Right ventricle myocardium superior (tissue), 1 donor: ENCODE measurements around the gene NKX2-8. TPM values are rescaled to one million over a fixed set of nuclear protein-coding genes. Genes with fewer than 3 reads are reported as not detected.

Experiments
- ATAC-seq: fragments of 200-7000 bp; cut with Tn5 transposase; one replicate; pipeline ENCODE4 v1.9.1; 2020; ENCODE audit warnings: mild to moderate bottlenecking; ENCODE audit not compliant: poor library complexity
- DNase-seq: peaks from one replicate; pipeline ENCODE4 v3.0.0-alpha.2; 2020
- intact Hi-C: fragments of 100-400 bp; cut with DNase I; formaldehyde crosslinking; loops from one replicate; pipeline ENCODE4 v1.11.2; 2022
- long read RNA-seq: library from polyadenylated mRNA; unstranded; transcript quantifications from one replicate; pipeline ENCODE4 v2.0.0, GENCODE V29; 2021
- total RNA-seq: library from RNA; stranded (reverse); fragmentation: NEBNext Ultra II Directional; extraction: Animal tissue kit (Norgen Biotek cat#: 25700); gene quantifications from one replicate; pipeline ENCODE4 v1.2.1, GENCODE V29; 2021
- donor health status: DM: no; HTN: yes; CAD: no; lungs with severe emphysema.

The NKX2-8 gene
- total RNA-seq, result not detected
- long read RNA-seq, result 0 reads

DNA sequence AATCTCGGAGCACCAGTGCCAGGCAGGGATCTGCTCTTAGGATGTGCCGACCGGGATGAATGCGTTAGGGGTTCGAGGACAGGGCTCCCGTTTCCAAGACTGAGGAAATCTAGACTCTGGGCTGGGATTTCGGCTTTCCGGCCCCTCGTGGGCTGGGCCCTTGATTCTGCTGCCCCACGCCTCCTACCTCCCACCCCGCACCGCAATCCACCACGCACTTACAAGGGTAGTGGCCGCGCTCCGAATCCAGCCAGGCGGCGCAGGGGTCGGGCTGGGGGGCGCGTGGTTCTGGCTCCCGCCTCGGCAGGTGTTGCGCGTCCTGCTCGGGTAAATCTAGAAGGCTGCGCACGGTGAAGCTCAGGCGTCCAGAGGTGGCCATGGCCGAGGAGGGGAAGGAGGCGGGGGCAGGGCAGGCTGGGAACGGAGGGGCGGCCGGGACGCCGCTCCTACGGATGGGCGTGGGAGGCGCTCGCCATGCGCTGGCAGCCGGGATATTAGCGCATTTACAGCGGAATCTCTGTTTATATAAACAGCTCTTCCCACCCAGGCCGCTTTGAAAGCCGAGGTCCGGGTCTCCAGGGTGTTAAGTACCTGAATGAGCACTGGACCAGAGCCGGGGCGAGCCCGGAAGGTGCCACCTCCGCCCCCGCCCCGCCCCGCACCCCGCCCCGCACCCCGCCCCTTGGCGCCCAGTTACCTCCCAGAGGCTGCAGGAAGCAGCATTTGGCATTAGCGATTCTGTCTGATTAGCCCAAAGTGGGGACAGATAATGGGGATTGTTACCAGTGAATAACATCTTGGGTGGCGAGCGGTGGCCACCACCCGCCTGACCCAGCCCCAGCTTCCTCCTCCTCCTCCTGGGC, at the start of gene NKX2-8:
Gene NKX2-8 (minus strand): TSS at position 604 of the 863 bp plus-strand sequence. CDS start 225 bp downstream, at position 379.
- DNase-seq (peak; percentile 34), ATAC-seq (no peak)

DNA sequence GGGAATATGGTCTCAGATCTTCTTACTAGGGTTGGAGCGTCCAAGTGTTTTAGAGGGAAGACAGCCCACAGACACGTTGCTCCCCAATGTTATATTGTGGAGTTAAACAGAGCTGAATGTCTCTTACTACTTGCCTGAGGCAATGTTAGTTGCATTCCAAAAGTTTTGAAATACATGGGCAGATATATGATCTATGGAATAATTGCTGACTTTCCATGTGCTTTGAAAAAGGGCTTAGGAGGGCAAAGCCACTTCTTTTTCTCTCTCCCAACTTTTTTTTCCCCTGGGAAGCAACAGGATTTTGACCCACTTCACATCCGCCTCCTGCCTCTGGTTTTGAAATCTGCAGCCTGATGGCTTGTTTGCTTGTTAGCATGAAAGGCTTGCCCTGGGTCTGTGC, 45.6 kb upstream of the NKX2-8 start:
- intact Hi-C loops, result no loop called here
- ATAC-seq (no peak), DNase-seq (no peak)

More for the DNA sequence above, at the start of gene NKX2-8:
- intact Hi-C loops, result no loop called here

DNA sequence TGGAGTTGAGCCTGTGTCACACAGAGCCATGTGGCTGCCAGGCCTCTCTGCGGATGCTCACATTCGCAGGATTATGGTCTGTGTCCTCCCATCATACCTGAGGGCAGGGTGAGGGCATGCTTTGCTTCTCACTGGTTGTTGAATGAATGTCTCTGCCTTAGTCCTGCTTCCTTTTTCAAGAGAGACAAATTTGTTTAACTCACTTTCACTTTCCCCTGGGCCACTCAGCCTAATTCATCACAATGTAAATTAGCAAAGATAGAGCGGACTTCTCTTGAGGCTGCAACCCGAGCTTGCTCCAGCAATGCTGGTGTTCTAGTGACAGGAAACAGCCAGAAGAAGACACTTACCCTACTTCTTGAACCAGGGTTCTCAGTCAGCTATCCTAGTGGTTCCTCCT, 43.7 kb upstream of the NKX2-8 start:
- ATAC-seq, result no peak
- DNase-seq, result no peak
- intact Hi-C loops, result no loop called here

DNA sequence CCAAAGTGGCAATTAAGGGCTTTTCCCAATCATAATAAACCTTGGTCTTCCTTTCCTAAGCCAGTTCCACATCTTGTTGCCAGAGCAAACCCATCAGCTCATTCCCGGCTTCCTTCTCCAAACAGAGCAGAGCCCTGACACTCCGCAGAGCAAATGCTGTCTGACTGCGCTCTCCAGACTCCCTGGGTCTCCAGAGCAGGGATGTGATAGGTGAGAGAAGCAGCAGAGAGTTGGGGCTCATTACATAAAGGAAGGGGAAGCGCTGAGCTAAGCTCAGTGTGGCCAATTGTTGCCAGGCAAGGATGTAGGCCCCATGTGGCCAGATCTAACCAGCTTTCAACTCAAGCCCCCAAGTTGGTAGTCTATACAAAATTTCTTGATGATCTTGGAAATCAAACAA, 43.0 kb upstream of the NKX2-8 start:
- DNase-seq (no peak), ATAC-seq (no peak)
- intact Hi-C loops, result no loop called here

DNA sequence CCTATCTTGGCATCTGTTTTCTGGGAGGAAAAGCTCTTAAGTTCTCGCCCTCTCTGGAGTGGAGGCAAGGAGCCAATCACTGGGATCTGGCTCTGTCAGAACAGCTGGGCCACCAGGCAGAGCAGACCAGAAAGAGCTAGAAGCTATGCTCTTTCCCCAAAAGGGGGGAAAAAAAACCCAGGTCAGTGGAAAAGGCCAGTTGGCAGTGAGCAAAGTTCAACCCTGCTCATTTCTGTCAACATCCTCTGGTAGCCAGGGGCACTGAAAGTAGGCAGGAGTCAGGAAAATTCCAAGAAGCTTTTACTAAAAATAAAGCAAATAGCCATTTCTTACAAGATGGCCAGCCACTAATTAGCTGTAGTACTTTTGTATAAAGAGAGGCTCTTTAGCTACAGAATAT, 42.6 kb upstream of the NKX2-8 start:
- no peak for ATAC-seq
- DNase-seq, result no peak
- intact Hi-C loops, result no loop called here

DNA sequence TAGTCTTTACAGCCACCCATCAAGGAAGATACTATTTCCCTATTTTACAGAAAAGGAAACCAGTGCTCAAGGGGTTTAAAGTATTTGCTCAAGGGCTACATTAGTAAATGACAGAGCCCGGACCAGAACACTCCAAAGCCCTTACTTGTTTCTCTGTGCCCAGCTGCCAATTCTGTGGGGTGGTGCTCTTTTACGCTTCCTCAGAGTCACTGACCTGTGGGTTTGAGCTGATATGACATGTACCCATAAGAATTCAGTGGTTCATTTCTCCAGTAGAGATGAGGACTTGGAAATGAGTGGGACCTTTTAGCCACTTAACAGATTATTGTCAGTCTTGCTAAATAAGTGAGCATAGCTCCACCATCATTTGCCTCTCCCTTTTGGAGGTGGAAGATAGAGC, 37.4 kb upstream of the NKX2-8 start:
- intact Hi-C loops, result no loop called here
- ATAC-seq (no peak), DNase-seq (no peak)

DNA sequence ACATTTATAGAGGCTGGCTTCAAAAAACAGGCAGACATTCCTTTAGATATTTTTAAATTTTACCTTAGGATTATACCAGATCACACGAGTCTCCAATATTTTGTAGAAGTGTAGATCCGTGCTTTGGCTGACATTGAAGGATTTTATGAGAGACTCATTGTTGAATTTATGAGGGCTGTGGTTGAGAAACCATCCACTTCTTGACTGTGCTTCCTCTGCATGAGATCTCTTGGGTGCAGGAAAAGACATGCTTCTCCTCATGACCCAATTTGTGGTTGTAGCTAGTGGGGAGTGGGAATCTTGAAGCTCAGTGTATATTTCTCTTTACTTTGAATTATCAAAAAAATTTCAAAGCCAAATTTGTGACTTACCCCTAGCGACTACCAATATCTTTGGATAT, 36.7 kb upstream of the NKX2-8 start:
- ATAC-seq, result no peak
- intact Hi-C loops, result no loop called here

DNA sequence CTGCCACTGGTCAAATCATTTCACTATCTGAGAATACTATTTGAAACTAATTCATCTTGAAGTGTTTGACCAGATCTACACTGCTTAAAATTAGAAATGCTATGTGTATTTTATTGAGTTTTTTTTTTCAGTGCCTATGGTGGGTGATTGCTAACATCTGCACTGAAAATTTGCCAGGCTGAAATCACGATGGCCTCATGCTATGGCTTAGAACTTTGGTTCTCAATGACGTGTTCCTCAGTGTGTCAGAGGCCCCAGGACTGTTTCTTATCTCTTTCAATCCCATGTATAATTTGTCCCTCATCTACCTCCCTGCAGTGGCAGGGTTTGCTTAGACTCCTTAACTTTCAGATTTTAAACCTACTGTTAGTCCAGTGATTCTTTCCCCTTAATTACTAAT, 36.2 kb upstream of the NKX2-8 start:
- intact Hi-C loops, result no loop called here
- DNase-seq, result no peak
- ATAC-seq, result no peak

More for the DNA sequence above, 36.7 kb upstream of the NKX2-8 start:
- no peak for DNase-seq

DNA sequence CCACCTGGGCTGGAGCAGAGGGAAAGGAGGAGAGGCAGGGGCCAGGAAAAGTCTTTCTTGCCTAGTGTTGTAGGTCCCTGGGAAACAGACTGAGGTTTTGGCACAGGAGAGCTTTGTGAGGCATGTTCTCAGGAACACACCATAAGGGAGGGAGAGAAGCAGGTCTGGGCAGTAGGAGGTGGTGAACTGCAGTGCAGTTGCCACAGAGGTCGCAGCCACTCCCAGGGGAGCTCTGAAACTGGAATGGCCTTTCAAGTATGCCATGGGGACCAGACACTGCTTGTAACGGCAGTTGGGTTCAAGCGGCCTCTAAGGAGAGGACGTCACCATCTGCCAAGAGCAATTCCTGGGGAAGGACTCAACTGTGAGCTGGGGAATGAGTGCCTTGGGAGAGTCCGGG, 35.4 kb upstream of the NKX2-8 start:
- no peak for ATAC-seq
- DNase-seq, result no peak
- intact Hi-C loops, result no loop called here

DNA sequence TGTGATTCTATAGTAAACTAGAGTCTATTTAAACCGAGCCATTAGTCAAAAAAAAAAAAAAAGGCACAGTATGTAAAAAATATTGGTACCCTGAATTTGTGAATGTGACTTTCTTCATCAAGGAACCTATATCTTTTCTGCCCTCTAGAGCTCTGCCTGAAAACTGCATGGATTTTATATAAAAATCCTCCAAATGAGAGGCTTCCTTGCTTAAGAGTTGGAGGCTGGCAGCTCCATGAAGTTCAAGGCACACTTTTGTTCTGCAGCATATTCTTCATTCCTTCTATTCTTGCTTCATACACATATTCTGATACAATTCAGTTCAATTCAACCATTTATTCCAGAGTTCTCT, 23.1 kb upstream of the NKX2-8 start:
- intact Hi-C loops, result no loop called here
- ATAC-seq, result no peak
- DNase-seq, result no peak

DNA sequence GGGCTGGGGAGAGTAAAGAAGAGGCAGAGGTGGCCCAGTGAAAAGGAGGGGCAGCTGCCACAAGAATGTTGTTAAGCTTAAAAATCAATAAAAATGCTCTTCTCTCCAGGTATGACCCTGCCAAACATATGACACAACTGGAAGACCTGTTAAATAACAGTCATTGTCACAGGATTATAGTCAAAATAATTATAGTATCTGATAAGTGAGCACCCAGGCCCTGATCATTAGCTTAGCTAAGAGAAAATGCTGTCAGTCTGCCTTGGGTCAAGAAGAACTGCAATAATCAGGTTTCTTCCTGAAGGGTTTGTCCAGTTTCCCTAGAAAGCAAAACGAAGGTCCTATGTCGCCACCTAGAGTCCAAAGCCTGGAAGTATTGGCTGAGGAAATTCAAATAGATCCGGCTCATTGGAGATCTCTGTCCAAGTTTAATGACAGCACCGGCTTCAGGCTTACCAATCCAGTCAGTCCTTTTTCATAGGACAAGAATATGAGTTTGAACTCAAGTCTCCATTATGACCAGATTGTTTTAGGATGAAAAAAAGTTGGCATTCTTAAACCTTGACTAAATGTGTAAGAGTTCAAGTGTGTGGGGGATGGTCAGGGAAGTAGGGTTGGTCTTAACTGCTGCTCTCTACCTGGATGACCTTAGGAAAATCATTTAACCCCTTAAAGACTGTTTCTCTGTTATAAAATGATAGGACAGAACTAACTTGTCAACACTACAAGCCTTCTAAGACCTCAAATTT, 22.5 kb upstream of the NKX2-8 start:
- peak; percentile 48 for ATAC-seq

DNA sequence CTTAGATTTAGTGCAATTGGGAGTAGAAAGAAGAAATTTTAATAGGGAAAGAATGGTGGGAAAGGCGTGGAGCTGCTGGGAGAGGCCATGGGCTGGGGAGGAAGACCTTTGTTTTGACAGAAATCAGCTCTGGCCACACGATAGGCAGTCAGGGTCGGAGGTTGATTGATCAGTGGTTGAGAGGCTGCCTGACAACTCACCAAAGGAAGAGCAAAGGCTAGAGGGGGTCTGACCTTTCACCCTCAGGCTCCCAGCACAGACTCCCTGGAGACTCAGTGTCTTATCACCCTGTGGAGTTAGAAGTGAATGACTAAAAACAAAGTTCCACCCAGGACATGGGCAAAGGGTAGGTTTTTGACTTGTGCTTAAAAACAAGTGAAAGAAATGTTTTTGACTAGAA, 18.0 kb upstream of the NKX2-8 start:
- intact Hi-C loops, result no loop called here
- no peak for DNase-seq
- ATAC-seq, result no peak

More for the DNA sequence above, 22.5 kb upstream of the NKX2-8 start:
- intact Hi-C loops, result no loop called here
- no peak for DNase-seq

DNA sequence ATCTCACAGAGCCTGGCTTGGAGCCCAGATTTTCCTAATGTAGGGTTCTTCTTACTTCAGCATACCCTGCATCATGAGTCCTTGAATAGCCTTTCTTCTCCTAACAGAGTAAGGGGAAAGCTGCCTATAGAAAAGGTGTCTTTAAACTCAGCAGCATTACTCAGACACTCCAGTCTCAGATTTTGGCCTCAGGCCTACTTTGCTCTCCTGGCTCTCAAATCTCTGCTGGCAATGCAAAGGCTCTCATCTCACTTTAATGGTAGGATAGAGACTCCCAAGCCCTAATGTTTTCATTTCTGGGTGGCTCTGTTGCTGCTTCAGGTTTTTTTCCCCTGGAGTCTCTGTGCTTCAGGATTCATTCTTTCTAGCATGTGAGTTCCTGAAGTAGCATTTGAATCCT, 9.1 kb upstream of the NKX2-8 start:
- ATAC-seq (no peak), DNase-seq (no peak)
- intact Hi-C loops, result no loop called here

DNA sequence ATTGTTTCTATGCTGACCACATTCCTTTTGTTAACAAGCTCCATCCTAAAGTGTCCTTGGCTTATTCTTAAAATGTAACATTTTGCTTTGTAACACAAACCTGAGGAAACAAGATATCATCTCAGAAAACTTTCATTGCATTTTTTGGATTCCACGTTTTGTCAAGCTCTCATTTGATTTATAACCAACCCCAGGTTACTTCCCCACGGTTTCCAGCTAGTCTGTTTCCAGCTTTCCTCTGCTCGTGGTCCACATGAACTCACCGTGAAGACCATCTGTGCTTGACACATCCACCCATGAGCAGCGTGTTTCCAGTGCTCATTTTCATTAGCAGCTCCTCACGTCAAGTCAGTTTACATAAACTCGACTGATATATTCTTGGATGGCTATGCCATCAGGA, 6.4 kb upstream of the NKX2-8 start:
- ATAC-seq (no peak), DNase-seq (no peak)
- intact Hi-C loops, result no loop called here

DNA sequence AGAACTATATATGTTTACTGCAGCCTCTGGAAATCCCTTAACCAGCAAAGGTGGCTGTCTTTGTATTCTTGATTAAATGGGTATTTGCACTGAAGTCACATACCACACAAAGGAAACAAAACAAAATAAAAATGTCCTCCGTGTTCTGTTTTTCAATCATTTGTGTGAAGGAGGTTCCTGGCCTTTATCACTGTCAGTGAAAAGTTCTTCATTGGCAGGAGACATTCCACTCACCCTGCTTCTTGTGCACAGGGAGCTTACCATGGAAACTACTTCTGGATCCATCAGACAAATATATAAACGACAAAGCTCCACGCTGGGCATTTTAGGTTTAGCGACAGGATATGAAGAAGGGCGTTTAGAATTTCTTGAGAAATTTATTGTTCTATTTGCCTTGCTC, 5.7 kb upstream of the NKX2-8 start:
- DNase-seq (no peak), ATAC-seq (no peak)
- intact Hi-C loops, result no loop called here

DNA sequence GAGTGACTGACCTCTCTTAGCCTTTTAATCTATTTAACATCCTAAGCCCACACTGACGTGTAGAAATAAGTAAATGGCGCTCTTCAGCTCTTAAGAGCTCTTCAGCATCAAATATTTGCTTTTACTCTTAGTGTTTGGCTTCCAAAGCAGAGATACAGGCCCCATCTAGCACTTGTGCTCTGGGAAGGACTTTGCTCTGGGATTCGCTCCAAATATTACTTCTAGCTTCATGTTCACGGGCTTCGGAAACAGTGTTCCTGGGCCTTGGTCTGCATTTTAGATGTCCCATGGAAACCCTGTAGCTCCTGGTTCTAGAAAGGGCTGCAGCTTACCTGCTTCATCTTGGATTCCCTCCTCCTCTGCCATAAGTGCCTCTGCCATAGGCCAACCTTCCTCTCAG, 2.7 kb upstream of the NKX2-8 start:
- intact Hi-C loops, result no loop called here
- no peak for ATAC-seq
- no peak for DNase-seq

DNA sequence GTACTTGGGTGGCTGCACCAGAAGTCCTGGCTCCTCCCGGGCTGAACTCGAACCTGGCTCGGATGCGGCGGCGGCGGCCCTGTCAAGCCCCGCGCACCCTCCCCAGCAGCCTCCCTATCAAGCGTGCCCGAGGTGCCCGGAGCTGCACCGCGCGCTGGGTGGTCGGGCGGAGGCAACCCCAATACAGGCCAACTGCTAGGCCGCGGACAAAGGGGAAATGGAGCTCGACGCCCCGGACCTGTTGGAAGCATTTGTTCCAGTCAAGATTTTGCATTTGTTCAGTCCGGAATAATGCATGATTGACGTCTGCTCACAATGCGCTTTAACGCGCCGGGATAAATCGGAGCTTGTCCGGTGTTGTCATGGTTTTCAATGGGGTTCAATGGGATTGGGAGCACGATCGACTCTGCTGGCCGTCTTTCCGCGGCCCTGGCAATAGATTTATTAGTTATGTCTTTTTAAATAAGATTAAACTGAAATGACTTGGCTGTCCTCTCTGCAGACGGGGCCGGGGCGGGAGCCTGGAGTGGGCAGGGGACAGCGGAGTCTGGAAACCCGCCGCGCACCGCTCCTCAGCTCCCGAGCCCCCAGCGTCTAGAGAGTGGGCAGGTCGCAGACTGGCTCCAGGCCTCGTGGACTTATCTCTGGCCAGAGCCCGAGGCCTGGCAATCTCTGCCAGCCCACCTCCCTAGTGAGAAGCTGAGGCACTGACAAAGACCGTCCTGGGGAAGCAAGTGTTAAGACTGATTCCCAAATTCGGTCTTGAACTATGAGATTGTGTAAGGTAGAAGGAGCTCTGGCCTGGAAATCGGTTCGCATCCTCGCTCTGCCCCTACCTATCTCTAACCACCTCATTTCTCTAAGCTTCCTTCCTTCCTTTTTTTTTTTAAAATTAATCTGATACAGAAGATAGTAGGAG, 1.7 kb upstream of the NKX2-8 start:
- intact Hi-C loops, result no loop called here
- DNase-seq, result no peak
- no peak for ATAC-seq

DNA sequence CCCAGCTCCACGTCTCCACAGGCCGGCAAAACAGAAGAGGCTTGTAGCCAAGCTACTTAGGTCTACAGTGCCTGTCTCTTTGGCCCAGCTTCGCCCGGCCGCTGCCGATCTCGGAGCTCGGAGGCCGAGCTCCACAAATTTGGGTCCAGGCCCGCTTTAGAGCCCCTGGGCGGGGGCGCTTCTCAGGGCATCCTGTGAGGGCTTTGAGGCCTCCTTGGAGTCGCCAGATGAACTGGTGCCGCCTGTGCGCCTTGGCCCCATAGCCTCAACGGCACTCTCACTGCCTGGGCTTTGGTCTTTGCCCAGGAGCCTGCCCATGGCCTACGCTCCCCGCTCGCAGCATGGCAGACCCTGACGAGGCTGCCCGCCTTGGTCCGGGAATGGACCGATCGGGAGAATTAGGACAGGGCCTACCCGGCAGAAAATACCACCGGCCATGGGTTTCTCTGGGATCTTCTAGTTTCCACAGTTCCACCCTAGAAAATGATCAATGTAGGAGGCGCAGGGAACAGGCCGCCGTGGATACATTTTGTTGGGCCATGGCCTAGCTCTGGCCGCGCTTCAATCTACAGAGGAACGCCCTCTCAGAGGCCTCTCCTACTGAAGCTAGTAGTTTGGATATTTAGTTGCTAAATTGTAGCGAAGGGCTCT, 953 bp upstream of the NKX2-8 start:
- ATAC-seq (no peak), DNase-seq (no peak)
- intact Hi-C loops, result no loop called here

DNA sequence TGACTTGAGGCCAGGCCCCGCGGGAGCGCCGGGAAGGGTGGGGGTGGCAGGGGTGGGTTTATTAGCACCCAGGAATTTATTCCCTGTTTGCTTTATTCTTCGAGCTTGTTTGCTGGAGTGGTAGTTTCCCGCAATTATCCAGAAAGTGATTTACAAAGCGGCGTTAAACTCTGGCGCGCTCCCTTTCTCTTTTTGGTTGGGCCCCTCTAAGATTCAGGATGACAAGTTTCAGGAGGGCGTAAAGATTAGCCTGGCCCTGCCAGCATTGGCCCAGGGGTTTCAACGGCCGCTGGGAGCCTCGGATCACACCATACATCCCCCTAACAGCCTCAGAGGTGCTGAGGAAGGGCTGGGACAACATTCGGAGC, 444 bp upstream of the NKX2-8 start:
- intact Hi-C loops, result no loop called here
- no peak for ATAC-seq

More for the DNA sequence above, 444 bp upstream of the NKX2-8 start:
- DNase-seq, result no peak
